Prostate gland (tissue), 2 donors: Measurements from ENCODE around the gene MCTS1.

ENCODE experiments used
- POLR2AphosphoS5 ChIP-seq: sonication (generic); formaldehyde crosslinking; IDR thresholded peaks from one replicate; pipeline ENCODE4 v1.6.1; 2017; ENCODE audit warnings: antibody characterized with exemption
- TF ChIP-seq, protein P1 (sequence below), 4 experiments: fragments of 200-600 bp in 2 of 4; fragments of 450-650 bp in 2 of 4; sonication (generic) in 2 of 4; IDR thresholded peaks; 1 replicate in 3 of 4; 2 replicates in 1 of 4; pipeline ENCODE4 v1.5.1; 2016 to 2019; ENCODE audit warnings: antibody characterized with exemption in 4 of 4, mild to moderate bottlenecking in 2 of 4, moderate library complexity in 2 of 4

- TF ChIP-seq, protein P1, sequence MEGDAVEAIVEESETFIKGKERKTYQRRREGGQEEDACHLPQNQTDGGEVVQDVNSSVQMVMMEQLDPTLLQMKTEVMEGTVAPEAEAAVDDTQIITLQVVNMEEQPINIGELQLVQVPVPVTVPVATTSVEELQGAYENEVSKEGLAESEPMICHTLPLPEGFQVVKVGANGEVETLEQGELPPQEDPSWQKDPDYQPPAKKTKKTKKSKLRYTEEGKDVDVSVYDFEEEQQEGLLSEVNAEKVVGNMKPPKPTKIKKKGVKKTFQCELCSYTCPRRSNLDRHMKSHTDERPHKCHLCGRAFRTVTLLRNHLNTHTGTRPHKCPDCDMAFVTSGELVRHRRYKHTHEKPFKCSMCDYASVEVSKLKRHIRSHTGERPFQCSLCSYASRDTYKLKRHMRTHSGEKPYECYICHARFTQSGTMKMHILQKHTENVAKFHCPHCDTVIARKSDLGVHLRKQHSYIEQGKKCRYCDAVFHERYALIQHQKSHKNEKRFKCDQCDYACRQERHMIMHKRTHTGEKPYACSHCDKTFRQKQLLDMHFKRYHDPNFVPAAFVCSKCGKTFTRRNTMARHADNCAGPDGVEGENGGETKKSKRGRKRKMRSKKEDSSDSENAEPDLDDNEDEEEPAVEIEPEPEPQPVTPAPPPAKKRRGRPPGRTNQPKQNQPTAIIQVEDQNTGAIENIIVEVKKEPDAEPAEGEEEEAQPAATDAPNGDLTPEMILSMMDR (IDR thresholded peaks at IDR 0.05) = no peak
- peak; percentile 81 for TF ChIP-seq POLR2AphosphoS5
Observed at GRCh38 chrX:120560842-120561633, 42.9 kb upstream of the MCTS1 start, which contains the start of gene CUL4B.
